K562 (cell line): ENCODE measurements around the gene CEP95. TPM values are rescaled to one million over a fixed set of nuclear protein-coding genes. Genes with fewer than 3 reads are reported as not detected.

Source experiments
- BDP1 ChIP-seq: IDR thresholded peaks from 3 replicates; pipeline ENCODE4 v1.6.1; 2011; ENCODE audit not compliant: insufficient read length, insufficient read depth
- CTCF ChIP-seq, 3 experiments: IDR thresholded peaks in 2 of 3; conservative IDR thresholded peaks in 1 of 3; 2 replicates each; pipeline ENCODE4 v1.5.1; 2011 to 2012; ENCODE audit warnings: low read length in 3 of 3, mild to moderate bottlenecking in 3 of 3, control low read depth in 2 of 3, improper control_type of control experiment in 1 of 3, inconsistent platforms in 1 of 3, low read depth in 1 of 3, mixed read lengths in 1 of 3, moderate library complexity in 1 of 3; ENCODE audit not compliant: insufficient read depth in 2 of 3
- FOXP4 ChIP-seq: sonication (generic); formaldehyde crosslinking; IDR thresholded peaks from 2 replicates; pipeline ENCODE4 v1.8.0; 2022; ENCODE audit warnings: mild to moderate bottlenecking, missing genetic modification reagents, borderline replicate concordance
- SP1 ChIP-seq: sonication (generic); formaldehyde crosslinking; IDR thresholded peaks from 2 replicates; pipeline ENCODE4 v1.8.1; 2022; ENCODE audit warnings: mild to moderate bottlenecking, missing genetic modification reagents
- ZBTB49 ChIP-seq: sonication (generic); formaldehyde crosslinking; IDR thresholded peaks from 2 replicates; pipeline ENCODE4 v1.8.0; 2022; ENCODE audit warnings: missing genetic modification reagents, mild to moderate bottlenecking, borderline replicate concordance
- polyA plus RNA-seq, 8 experiments: library from polyadenylated mRNA; depleted of rRNA in 4 of 8; stranded (reverse) in 5 of 8; unstranded in 3 of 8; fragments of >200 nt; fragmentation: Nextera tagmentation in 2 of 8; fragmentation: Illumina TruSeq in 1 of 8; extraction: Ambion mirVana in 2 of 8; extraction: Trizol in 1 of 8; gene quantifications; 2 replicates each; pipeline versions ENCODE4 v1.2.1 to v1.2.3, GENCODE V29; 2011 to 2014; ENCODE audit warnings: inconsistent platforms in 1 of 8, missing spikeins in 1 of 8
- total RNA-seq, 7 experiments: library from RNA; depleted of rRNA in 6 of 7; stranded (reverse); fragments of >200 nt in 6 of 7; fragmentation: Illumina TruSeq in 2 of 7; extraction: Trizol in 2 of 7; gene quantifications; 2 replicates each; pipeline versions ENCODE4 v1.2.1 to v1.2.3, GENCODE V29; 2011 to 2021; ENCODE audit warnings: low replicate concordance in 1 of 7

CEP95 gene
- total and polyA plus RNA-seq, 9 of the 15 experiments (the other 6 are each of a cell fraction or from before 2014, with no cell fraction given), result 26.7 to 80.7 (median 56.9) TPM

GRCh38 chr17:64500487-64500859 lies 6.3 kb upstream of the CEP95 start (continued):
- TF ChIP-seq FOXP4 (CRISPR knock-in tag) (0 out of 2 replicates have a peak, but pooled peaks have one; percentile 12), BDP1 (no peak), SP1 (CRISPR knock-in tag) (peak; percentile 10; the same call in 1 of the 2 replicates), ZBTB49 (CRISPR knock-in tag) (peak; percentile 67; the same call in 1 of the 2 replicates), CTCF (IDR thresholded peaks at IDR 0.05 in 2 of 3, conservative IDR thresholded peaks at IDR 0.05 in 1 of 3; ENCODE audit: insufficient read depth in 2 of 3, low read depth in 1 of 3, low read length in 3 of 3) (no peak)
- TF ChIP-seq, all 486 proteins: peak for 4
